ENCODE results near the gene CS. TPM values are rescaled to one million over a fixed set of nuclear protein-coding genes. Genes with fewer than 3 reads are reported as not detected.
A peak's percentile ranks its signal among the peaks of the same experiment; 100 is the strongest.

The CS gene
- total RNA-seq, 1 donor from 2014 or later = 212 TPM

GRCh38 chr12:56333679-56334489 lies 33.8 kb upstream of the CS start, which contains the start of gene PAN2:
Gene PAN2, minus strand, starts transcription at chr12:56334000. Its CDS starts 906 bp downstream, at chr12:56333094.
- peak within 1 kb of the TSS; percentile 89 for H3K4me2 ChIP-seq (ENCODE audit: low read length)
- peaks cover 10% of the 10 kb centered on the region for H3K4me1 Mint-ChIP-seq (ENCODE audit: low read depth, unreplicated experiment)
- FAIRE-seq = no peak
- peak within 1 kb of the TSS; percentile 68 for H3K4me3 ChIP-seq (ENCODE audit: insufficient read depth, low read depth, low read length)
- H3K27ac ChIP-seq (ENCODE audit: low read depth, low read length) = peak within 1 kb of the TSS; percentile 95
- H3K36me3 Mint-ChIP-seq (ENCODE audit: low read depth, unreplicated experiment) = no peaks in the 10 kb centered on the region
- H3K9me3 ChIP-seq (ENCODE audit: insufficient read depth, low read depth, low read length) = no peaks in the 10 kb centered on the region
- peak within 1 kb of the TSS; percentile 87 for H3K9ac ChIP-seq (ENCODE audit: low read length)
- H3K4me3 Mint-ChIP-seq (ENCODE audit: unreplicated experiment) = peak within 1 kb of the TSS; percentile 92
- no peaks in the 10 kb centered on the region for H3K79me2 ChIP-seq (ENCODE audit: insufficient read depth, low read length)
- H3K36me3 ChIP-seq (ENCODE audit: insufficient read depth, low read length) = no peaks in the 10 kb centered on the region
- no peaks in the 10 kb centered on the region for H3K27me3 ChIP-seq (ENCODE audit: insufficient read depth, low read length)
- H3K27me3 Mint-ChIP-seq (ENCODE audit: low read depth, unreplicated experiment) = no peaks in the 10 kb centered on the region
- H3K4me1 ChIP-seq (ENCODE audit: insufficient read depth, low read length) = peaks cover 19% of the 10 kb centered on the region
- no peaks in the 10 kb centered on the region for H4K20me1 ChIP-seq (ENCODE audit: insufficient read depth, low read length)
- no peaks in the 10 kb centered on the region for H3K9me3 Mint-ChIP-seq (ENCODE audit: unreplicated experiment)
- TF ChIP-seq, protein P1, sequence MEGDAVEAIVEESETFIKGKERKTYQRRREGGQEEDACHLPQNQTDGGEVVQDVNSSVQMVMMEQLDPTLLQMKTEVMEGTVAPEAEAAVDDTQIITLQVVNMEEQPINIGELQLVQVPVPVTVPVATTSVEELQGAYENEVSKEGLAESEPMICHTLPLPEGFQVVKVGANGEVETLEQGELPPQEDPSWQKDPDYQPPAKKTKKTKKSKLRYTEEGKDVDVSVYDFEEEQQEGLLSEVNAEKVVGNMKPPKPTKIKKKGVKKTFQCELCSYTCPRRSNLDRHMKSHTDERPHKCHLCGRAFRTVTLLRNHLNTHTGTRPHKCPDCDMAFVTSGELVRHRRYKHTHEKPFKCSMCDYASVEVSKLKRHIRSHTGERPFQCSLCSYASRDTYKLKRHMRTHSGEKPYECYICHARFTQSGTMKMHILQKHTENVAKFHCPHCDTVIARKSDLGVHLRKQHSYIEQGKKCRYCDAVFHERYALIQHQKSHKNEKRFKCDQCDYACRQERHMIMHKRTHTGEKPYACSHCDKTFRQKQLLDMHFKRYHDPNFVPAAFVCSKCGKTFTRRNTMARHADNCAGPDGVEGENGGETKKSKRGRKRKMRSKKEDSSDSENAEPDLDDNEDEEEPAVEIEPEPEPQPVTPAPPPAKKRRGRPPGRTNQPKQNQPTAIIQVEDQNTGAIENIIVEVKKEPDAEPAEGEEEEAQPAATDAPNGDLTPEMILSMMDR (IDR thresholded peaks at IDR 0.05; ENCODE audit: insufficient read depth, low read depth, low read length) = peak; percentile 65
- no peak for TF ChIP-seq EZH2 (IDR thresholded peaks at IDR 0.05; ENCODE audit: insufficient read depth, low read length)
- peak within 1 kb of the TSS; percentile 73 for H2AFZ ChIP-seq (ENCODE audit: low read depth, low read length)
- H3K27ac Mint-ChIP-seq (ENCODE audit: unreplicated experiment) = peak within 1 kb of the TSS; percentile 99
- peak; percentile 94 for DNase-seq (ENCODE audit: low read depth)

DNA sequence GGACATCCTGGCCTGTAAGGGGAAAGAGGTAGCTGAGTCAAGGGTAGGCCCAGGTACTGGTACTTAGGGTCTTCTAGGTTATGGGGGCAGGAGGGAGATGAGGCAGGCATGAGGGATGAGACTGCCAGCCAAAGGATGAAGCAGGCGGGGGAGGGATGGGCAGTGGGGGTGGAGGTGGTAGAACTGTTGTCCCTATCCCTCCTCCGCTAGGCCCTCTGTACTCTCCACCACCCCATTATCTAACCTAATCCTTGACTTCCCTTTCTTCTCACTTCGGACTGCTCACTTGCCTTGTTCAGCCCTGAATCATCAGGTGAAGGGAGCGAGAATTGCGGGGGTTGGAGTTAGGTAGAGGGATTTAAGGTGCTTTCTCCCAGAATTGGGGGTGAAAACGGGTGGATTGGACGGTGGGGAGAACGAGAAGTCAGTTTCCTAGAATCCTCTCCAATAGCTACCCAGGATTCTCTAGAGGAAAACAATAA lies 33.1 kb upstream of the CS start:
- peaks cover 6% of the 10 kb centered on the region for H3K4me1 Mint-ChIP-seq (ENCODE audit: low read depth, unreplicated experiment)
- no peaks in the 10 kb centered on the region for H3K9me3 ChIP-seq (ENCODE audit: insufficient read depth, low read depth, low read length)
- H3K9ac ChIP-seq (ENCODE audit: low read length) = peak overlapping the region; percentile 87
- H3K79me2 ChIP-seq (ENCODE audit: insufficient read depth, low read length) = no peaks in the 10 kb centered on the region
- peak overlapping the region; percentile 99 for H3K27ac Mint-ChIP-seq (ENCODE audit: unreplicated experiment)
- H3K27me3 Mint-ChIP-seq (ENCODE audit: low read depth, unreplicated experiment) = no peaks in the 10 kb centered on the region
- peak overlapping the region; percentile 68 for H3K4me3 ChIP-seq (ENCODE audit: insufficient read depth, low read depth, low read length)
- H2AFZ ChIP-seq (ENCODE audit: low read depth, low read length) = peak overlapping the region; percentile 73
- FAIRE-seq = no peak
- DNase-seq (ENCODE audit: low read depth) = no peak
- peaks cover 2% of the 10 kb centered on the region for H3K36me3 Mint-ChIP-seq (ENCODE audit: low read depth, unreplicated experiment)
- peak overlapping the region; percentile 95 for H3K27ac ChIP-seq (ENCODE audit: low read depth, low read length)
- H3K4me1 ChIP-seq (ENCODE audit: insufficient read depth, low read length) = peaks cover 15% of the 10 kb centered on the region
- peak overlapping the region; percentile 92 for H3K4me3 Mint-ChIP-seq (ENCODE audit: unreplicated experiment)
- TF ChIP-seq, protein P1 (IDR thresholded peaks at IDR 0.05; ENCODE audit: insufficient read depth, low read depth, low read length) = no peak
- H3K9me3 Mint-ChIP-seq (ENCODE audit: unreplicated experiment) = no peaks in the 10 kb centered on the region
- no peaks in the 10 kb centered on the region for H4K20me1 ChIP-seq (ENCODE audit: insufficient read depth, low read length)
- H3K4me2 ChIP-seq (ENCODE audit: low read length) = peak overlapping the region; percentile 89
- no peaks in the 10 kb centered on the region for H3K27me3 ChIP-seq (ENCODE audit: insufficient read depth, low read length)
- H3K36me3 ChIP-seq (ENCODE audit: insufficient read depth, low read length) = no peaks in the 10 kb centered on the region

All from astrocyte (in vitro differentiated cells and primary cell).